Fibroblast of lung (primary cell): ENCODE data around the gene SPSB1. TPM values are rescaled to one million over a fixed set of nuclear protein-coding genes. Genes with fewer than 3 reads are reported as not detected.
"Not testable (repeated sequence)": the region's sequence is repeated elsewhere in the genome, so short reads cannot be mapped to it uniquely, and the experiment has no call there.

Experiments used
- DNase-seq, 2 donors: peaks; one replicate each; pipeline versions ENCODE4 v3.0.0 to v3.0.0-alpha.2; 2010; ENCODE audit warnings: low read depth in 2 of 2
- H2AFZ ChIP-seq: 2 replicates; pipeline ENCODE4 v1.5.1; 2012; ENCODE audit warnings: low read length, control low read depth, inconsistent platforms
- H3K27ac ChIP-seq: 2 replicates; pipeline ENCODE4 v1.5.1; 2011; ENCODE audit warnings: low read length, control low read depth; ENCODE audit not compliant: insufficient read depth
- H3K27me3 ChIP-seq: 2 replicates; pipeline ENCODE4 v1.5.1; 2011; ENCODE audit warnings: mild to moderate bottlenecking, low read length; ENCODE audit not compliant: control insufficient read depth, insufficient read depth
- H3K36me3 ChIP-seq: 2 replicates; pipeline ENCODE4 v1.5.1; 2011; ENCODE audit warnings: low read length; ENCODE audit not compliant: control insufficient read depth, insufficient read depth
- H3K4me1 ChIP-seq: 2 replicates; pipeline ENCODE4 v1.5.1; 2011; ENCODE audit warnings: low read length; ENCODE audit not compliant: control insufficient read depth, insufficient read depth; ENCODE audit errors: extremely low read depth
- H3K4me2 ChIP-seq: 2 replicates; pipeline ENCODE4 v1.5.1; 2011; ENCODE audit warnings: low read length, control low read depth; ENCODE audit not compliant: insufficient read depth; ENCODE audit errors: extremely low read depth
- H3K4me3 ChIP-seq, 4 experiments: fragments of 200-600 bp in 1 of 4; sonication (generic) in 1 of 4; replicated peaks in 1 of 4; 2 replicates each; pipeline ENCODE4 v1.5.1; 2011 to 2016; ENCODE audit warnings: low read length in 4 of 4, low read depth in 3 of 4, mild to moderate bottlenecking in 3 of 4, control low read depth in 2 of 4, inconsistent platforms in 1 of 4, mixed read lengths in 1 of 4; ENCODE audit not compliant: insufficient read depth in 1 of 4; ENCODE audit errors: control extremely low read depth in 1 of 4
- H3K79me2 ChIP-seq: 2 replicates; pipeline ENCODE4 v1.5.1; 2012; ENCODE audit warnings: mild to moderate bottlenecking, low read length, inconsistent platforms; ENCODE audit not compliant: control insufficient read depth, insufficient read depth
- H3K9ac ChIP-seq: 2 replicates; pipeline ENCODE4 v1.5.1; 2011; ENCODE audit warnings: mild to moderate bottlenecking, low read length, control low read depth; ENCODE audit not compliant: insufficient read depth
- H3K9me3 ChIP-seq: 2 replicates; pipeline ENCODE4 v1.5.1; 2012; ENCODE audit warnings: low read depth, low read length; ENCODE audit not compliant: control insufficient read depth, insufficient read depth
- H4K20me1 ChIP-seq: 2 replicates; pipeline ENCODE4 v1.5.1; 2011; ENCODE audit warnings: low read length; ENCODE audit not compliant: control insufficient read depth, insufficient read depth; ENCODE audit errors: extremely low read depth
- EZH2 ChIP-seq: IDR thresholded peaks from 2 replicates; pipeline ENCODE4 v1.5.1; 2012; ENCODE audit warnings: low read length, control low read depth, mild to moderate bottlenecking; ENCODE audit errors: missing control alignments
- polyA plus RNA-seq, 2 donors: library from polyadenylated mRNA; depleted of rRNA in 1 of 2; stranded (reverse) in 1 of 2; unstranded in 1 of 2; fragments of >200 nt; gene quantifications; 2 replicates each; pipeline ENCODE4 v1.2.1, GENCODE V29; 2011 to 2012; ENCODE audit warnings: missing spikeins in 1 of 2
- total RNA-seq: library from RNA; depleted of rRNA; stranded (reverse); fragments of >200 nt; gene quantifications from 2 replicates; pipeline ENCODE4 v1.2.1, GENCODE V29; 2014
- TF ChIP-seq, protein P1 (sequence below), 2 donors: IDR thresholded peaks in 1 of 2; conservative IDR thresholded peaks in 1 of 2; 1 replicate in 1 of 2; 2 replicates in 1 of 2; pipeline ENCODE4 v1.5.1; 2011 to 2012; ENCODE audit warnings: low read length in 2 of 2, control low read depth in 1 of 2, inconsistent platforms in 1 of 2, low read depth in 1 of 2, mild to moderate bottlenecking in 1 of 2

SPSB1 gene
- total and polyA plus RNA-seq, 2 donors (not counting 1 experiment from before 2014, with no cell fraction given) = 14.3 to 20.6 TPM

DNA sequence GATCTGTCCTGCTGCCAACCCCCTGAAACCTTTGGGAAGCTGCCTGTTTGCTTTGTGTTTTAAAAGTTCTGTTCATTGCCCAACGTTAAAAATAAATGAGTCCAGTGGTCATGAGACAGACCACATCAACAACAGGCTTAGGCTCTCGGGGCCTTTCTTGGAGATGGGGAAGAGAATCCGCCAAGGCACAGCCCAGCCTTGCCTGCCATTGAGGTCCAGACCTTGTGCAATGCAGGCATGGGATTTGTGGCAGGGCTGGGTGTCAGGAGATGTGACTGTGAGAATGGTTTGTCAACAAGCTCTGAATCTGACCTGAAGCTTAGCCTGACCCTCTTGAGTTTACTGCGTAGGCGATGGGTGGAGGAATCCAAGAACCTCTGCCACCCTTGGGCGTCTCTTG, 4.2 kb downstream of the SPSB1 start:
- Histone ChIP-seq H3K9me3 (no peaks in the 10 kb centered on the region), H3K9ac (no peak overlapping the region), H3K79me2 (peaks cover 80% of the 10 kb centered on the region), H3K4me1 (peaks cover 30% of the 10 kb centered on the region), H3K27ac (no peak overlapping the region), H4K20me1 (peaks cover 1% of the 10 kb centered on the region), H2AFZ (no peak overlapping the region), H3K27me3 (no peaks in the 10 kb centered on the region), H3K4me3 (no peak overlapping the region), H3K36me3 (peaks cover 9% of the 10 kb centered on the region), H3K4me2 (no peak overlapping the region)
- TF ChIP-seq, protein P1, sequence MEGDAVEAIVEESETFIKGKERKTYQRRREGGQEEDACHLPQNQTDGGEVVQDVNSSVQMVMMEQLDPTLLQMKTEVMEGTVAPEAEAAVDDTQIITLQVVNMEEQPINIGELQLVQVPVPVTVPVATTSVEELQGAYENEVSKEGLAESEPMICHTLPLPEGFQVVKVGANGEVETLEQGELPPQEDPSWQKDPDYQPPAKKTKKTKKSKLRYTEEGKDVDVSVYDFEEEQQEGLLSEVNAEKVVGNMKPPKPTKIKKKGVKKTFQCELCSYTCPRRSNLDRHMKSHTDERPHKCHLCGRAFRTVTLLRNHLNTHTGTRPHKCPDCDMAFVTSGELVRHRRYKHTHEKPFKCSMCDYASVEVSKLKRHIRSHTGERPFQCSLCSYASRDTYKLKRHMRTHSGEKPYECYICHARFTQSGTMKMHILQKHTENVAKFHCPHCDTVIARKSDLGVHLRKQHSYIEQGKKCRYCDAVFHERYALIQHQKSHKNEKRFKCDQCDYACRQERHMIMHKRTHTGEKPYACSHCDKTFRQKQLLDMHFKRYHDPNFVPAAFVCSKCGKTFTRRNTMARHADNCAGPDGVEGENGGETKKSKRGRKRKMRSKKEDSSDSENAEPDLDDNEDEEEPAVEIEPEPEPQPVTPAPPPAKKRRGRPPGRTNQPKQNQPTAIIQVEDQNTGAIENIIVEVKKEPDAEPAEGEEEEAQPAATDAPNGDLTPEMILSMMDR (conservative IDR thresholded peaks at IDR 0.05 in 1 of 2, IDR thresholded peaks at IDR 0.05 in 1 of 2; ENCODE audit: low read depth in 1 of 2, low read length in 2 of 2) = no peak
- no peak for TF ChIP-seq EZH2
- DNase-seq = no peak

DNA sequence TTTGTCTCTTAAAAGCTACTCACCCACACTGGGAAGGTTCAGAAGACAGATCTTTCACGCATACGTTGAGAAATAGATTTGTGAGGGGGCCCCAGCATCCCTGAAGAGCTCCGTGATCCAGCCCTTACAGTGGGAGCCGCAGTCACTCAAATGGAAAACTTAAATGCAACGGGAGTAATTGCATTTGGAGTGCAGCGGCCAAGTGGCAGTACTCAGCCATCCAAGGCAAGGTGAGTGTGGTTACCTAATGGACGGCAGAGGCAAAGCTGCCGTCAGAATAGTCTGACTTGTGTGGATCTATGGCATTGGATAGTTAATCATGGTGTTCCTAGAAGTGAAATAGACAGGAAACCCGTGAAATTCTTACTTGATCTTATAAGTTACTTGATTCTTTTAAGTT, 5.1 kb downstream of the SPSB1 start:
- no peaks in the 10 kb centered on the region for H3K27me3 ChIP-seq
- H3K9me3 ChIP-seq = no peaks in the 10 kb centered on the region
- H3K9ac ChIP-seq = no peak overlapping the region
- no peak for TF ChIP-seq EZH2
- TF ChIP-seq, protein P1 (conservative IDR thresholded peaks at IDR 0.05 in 1 of 2, IDR thresholded peaks at IDR 0.05 in 1 of 2; ENCODE audit: low read depth in 1 of 2, low read length in 2 of 2) = no peak
- H3K4me2 ChIP-seq = no peak overlapping the region
- no peak overlapping the region for H3K4me3 ChIP-seq
- H4K20me1 ChIP-seq = peaks cover 1% of the 10 kb centered on the region
- H3K79me2 ChIP-seq = peaks cover 88% of the 10 kb centered on the region
- DNase-seq = no peak
- H2AFZ ChIP-seq = no peak overlapping the region
- peaks cover 37% of the 10 kb centered on the region for H3K4me1 ChIP-seq
- H3K36me3 ChIP-seq = peaks cover 10% of the 10 kb centered on the region
- H3K27ac ChIP-seq = no peak overlapping the region

DNA sequence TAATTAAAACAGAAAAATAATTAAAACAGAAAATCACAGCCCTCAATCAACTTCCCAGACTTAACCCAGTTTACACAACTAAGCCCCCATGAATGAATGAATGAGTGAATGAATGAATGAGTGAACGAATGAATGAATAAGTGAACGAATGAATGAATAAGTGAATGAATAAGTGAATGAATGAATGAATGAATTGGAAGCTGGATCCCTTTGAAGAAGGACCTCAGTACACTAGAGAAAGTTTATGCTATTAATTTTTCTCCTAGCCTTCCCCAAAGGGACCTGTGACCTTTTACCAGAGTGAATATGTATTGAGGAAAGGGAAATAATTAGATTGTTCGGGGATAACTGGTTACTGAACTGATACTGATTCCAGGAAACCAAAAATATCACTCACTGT, 5.6 kb downstream of the SPSB1 start:
- H4K20me1 ChIP-seq = peaks cover 1% of the 10 kb centered on the region
- peaks cover 89% of the 10 kb centered on the region for H3K79me2 ChIP-seq
- DNase-seq = no peak
- H3K27ac ChIP-seq = no peak overlapping the region
- H3K36me3 ChIP-seq = peaks cover 10% of the 10 kb centered on the region
- H3K4me1 ChIP-seq = peaks cover 38% of the 10 kb centered on the region
- no peaks in the 10 kb centered on the region for H3K27me3 ChIP-seq
- no peak overlapping the region for H3K9ac ChIP-seq
- no peak overlapping the region for H3K4me3 ChIP-seq
- H3K9me3 ChIP-seq = no peaks in the 10 kb centered on the region
- TF ChIP-seq, protein P1 (conservative IDR thresholded peaks at IDR 0.05 in 1 of 2, IDR thresholded peaks at IDR 0.05 in 1 of 2; ENCODE audit: low read depth in 1 of 2, low read length in 2 of 2) = no peak
- no peak for TF ChIP-seq EZH2
- no peak overlapping the region for H2AFZ ChIP-seq
- H3K4me2 ChIP-seq = no peak overlapping the region

DNA sequence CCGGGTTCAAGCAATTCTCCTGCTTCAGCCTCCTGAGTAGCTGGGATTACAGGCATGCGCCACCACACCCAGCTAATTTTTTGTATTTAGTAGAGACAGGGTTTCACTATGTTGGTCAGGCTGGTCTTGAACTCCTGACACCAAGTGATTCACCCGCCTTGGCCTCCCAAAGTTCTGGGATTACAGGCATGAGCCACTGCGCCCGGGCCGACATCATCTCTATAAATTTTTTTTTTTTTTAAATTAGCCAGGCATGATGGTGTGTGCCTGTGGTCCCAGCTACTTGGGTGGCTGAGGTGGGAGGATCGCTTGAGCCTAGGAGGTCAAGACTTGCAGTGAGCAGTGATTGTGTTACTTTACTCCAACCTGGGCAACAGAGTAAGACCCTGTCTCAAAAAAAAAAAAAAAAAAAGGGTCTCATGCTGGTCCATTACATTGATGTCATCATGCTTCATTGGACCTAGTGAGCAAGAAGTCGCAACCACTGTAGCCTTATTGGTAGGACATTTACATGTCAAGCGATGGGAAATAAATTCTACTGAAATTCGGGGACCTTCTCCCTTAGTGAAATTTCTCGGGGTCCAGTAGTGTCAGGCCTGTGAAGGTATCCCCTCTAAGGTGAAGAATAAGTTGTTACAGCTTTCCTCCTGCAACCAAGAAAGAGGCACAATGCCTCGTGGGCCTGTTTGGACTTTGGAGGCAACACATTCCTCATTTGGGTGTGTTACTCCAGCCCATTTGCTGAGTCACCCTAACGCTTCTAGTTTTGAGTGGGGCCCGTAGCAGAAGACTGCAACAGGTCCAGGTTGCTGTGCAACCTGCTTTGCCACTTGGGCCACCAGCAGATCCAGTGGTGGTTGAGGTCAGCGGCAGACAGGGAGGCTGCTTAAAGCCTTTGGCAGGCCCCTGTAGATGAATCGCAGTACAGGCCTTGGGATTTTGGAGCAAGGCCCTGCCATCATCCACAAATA, 7.2 kb downstream of the SPSB1 start:
- peak; percentile 69 to 82 for DNase-seq
- H3K4me2 ChIP-seq = peak overlapping the region; percentile 23

More for the DNA sequence above, 7.2 kb downstream of the SPSB1 start:
- peaks cover 90% of the 10 kb centered on the region for H3K79me2 ChIP-seq
- not testable (repeated sequence) for H3K4me3 ChIP-seq, H3K9me3 ChIP-seq, H2AFZ ChIP-seq, H3K36me3 ChIP-seq, H4K20me1 ChIP-seq, H3K9ac ChIP-seq, H3K27me3 ChIP-seq
- H3K27ac ChIP-seq = peak overlapping the region; percentile 56
- peaks cover 41% of the 10 kb centered on the region for H3K4me1 ChIP-seq
